Activated naive CD4-positive, alpha-beta T cell treated with anti-CD3 and anti-CD28 coated beads for 36 hours (primary cell): Measurements from ENCODE around the gene PLA2G4A. TPM values are rescaled to one million over a fixed set of nuclear protein-coding genes. Genes with fewer than 3 reads are reported as not detected.

Experiments used
- CTCF ChIA-PET: fragments of 350-600 bp; sonication (Branson Sonifier 250); formaldehyde crosslinking; loops from one replicate; lab custom pipeline; 2021; ENCODE audit warnings: antibody characterized with exemption; lab: Charles Lee
- DNase-seq: peaks from one replicate; pipeline ENCODE4 v3.0.0-alpha.2; 2020
- H3K27ac Mint-ChIP-seq: one replicate; pipeline ENCODE4 v1.8.0; 2021; ENCODE audit warnings: mild to moderate bottlenecking, mixed read lengths
- H3K27me3 Mint-ChIP-seq: one replicate; pipeline ENCODE4 v1.8.0; 2021; ENCODE audit warnings: low read depth, mixed read lengths
- H3K36me3 Mint-ChIP-seq: one replicate; pipeline ENCODE4 v1.8.0; 2021; ENCODE audit warnings: low read depth, mixed read lengths
- H3K4me1 Mint-ChIP-seq: one replicate; pipeline ENCODE4 v1.8.0; 2021; ENCODE audit warnings: low read depth, mixed read lengths
- H3K4me3 Mint-ChIP-seq: one replicate; pipeline ENCODE4 v1.8.0; 2021; ENCODE audit warnings: mild to moderate bottlenecking, moderate library complexity, mixed read lengths
- H3K9me3 Mint-ChIP-seq: one replicate; pipeline ENCODE4 v1.8.0; 2021; ENCODE audit warnings: mixed read lengths
- intact Hi-C: fragments of 100-400 bp; cut with micrococcal nuclease; formaldehyde crosslinking; loops from one replicate; pipeline ENCODE4 v1.15.1; 2023
- total RNA-seq, 2 experiments: library from RNA; stranded (reverse); gene quantifications; one replicate each; pipeline ENCODE4 v1.2.3, GENCODE V29; 2021

PLA2G4A gene
- total RNA-seq, 2 experiments from 2014 or later, result 0.12 to 0.26 TPM

DNA sequence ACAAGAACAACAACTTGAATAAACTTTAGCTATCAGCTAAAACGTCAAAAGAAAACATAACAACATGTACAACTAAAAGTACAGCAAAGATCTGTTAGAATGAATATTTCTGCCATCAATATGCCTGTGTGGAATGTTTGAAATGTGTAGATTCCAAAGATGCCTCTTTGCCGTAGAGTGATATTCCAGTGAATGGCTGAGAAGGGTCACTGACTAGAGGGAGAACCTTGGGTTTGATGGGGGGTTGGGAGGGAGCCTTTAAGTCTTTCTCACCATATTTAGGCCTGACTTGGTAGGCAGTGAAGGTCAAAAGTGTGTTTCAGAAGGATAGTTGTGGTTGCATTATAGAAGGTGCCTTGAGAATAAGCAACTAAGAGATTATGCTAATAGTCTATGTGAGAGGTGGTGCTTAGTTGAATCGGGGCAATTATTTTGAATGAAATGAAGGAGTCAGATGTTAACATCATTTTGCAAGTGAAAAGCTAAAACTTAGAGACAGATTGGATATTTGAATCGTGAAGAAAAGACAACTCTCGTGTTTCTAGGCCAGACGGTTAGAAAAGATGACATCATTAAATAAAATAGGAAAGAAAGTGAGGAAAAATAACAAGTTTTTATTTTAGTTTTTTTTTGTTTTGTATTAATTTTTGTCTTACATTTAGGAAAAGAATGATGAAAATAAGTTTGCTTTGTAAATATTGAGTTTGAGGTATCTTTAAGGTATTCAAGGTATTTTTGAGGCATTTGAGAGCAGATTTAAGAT, 53.8 kb downstream of the PLA2G4A start:
- CTCF ChIA-PET, result no interaction called here
- peaks cover 7% of the 10 kb centered on the region for H3K27me3 Mint-ChIP-seq
- intact Hi-C loops, result no loop called here
- H3K9me3 Mint-ChIP-seq, result peaks cover 2% of the 10 kb centered on the region
- no peak for DNase-seq
- H3K4me3 Mint-ChIP-seq, result no peak overlapping the region
- no peaks in the 10 kb centered on the region for H3K36me3 Mint-ChIP-seq
- H3K27ac Mint-ChIP-seq, result no peak overlapping the region
- no peaks in the 10 kb centered on the region for H3K4me1 Mint-ChIP-seq

DNA sequence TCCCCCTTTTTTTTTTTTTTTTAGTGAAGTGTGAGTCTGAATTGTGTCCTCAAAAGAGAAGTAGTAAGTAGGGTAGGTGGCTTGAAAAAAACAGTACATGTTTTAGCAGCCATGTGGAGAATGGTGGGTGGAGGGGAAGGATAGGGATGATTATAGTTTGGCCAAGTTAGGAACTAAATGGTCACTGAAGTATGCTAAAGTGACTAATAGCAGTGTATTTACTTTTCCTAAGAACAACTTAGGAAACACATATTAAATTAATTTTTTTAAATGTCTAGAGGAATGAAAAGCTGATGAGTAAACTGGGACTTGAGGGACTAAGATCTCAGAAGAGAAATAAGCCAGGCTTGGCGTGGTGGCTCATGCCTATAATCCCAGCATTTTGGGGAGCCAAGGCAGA, 55.5 kb downstream of the PLA2G4A start:
- CTCF ChIA-PET, result no interaction called here
- DNase-seq, result no peak
- H3K4me3 Mint-ChIP-seq, result no peak overlapping the region
- H3K27ac Mint-ChIP-seq, result no peak overlapping the region
- no peaks in the 10 kb centered on the region for H3K4me1 Mint-ChIP-seq
- intact Hi-C loops, result no loop called here
- peaks cover 7% of the 10 kb centered on the region for H3K27me3 Mint-ChIP-seq
- H3K9me3 Mint-ChIP-seq, result peaks cover 2% of the 10 kb centered on the region
- H3K36me3 Mint-ChIP-seq, result no peaks in the 10 kb centered on the region

DNA sequence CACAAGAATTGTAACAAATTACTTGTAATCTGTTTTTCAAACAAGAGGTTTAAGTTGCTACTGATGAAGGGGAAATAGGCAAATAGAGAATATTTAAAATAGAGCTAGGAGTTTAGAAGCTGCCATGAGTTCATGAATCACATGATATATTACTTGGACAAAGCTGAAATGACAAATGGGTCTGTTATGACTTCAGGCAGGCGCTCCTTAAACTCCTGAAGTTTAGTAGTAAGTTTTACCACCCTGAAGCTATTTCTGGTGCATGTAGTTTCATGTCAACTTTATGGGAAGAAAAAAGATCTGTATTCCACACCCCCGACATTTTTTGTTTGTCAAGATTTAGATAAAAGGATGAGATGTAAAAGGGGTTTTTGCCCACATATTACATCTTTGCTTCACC, 58.5 kb downstream of the PLA2G4A start:
- peaks cover 8% of the 10 kb centered on the region for H3K27me3 Mint-ChIP-seq
- intact Hi-C loops, result no loop called here
- no peak for DNase-seq
- no peaks in the 10 kb centered on the region for H3K36me3 Mint-ChIP-seq
- H3K4me1 Mint-ChIP-seq, result no peaks in the 10 kb centered on the region
- no peak overlapping the region for H3K4me3 Mint-ChIP-seq
- H3K27ac Mint-ChIP-seq, result no peak overlapping the region
- CTCF ChIA-PET, result no interaction called here
- peaks cover 2% of the 10 kb centered on the region for H3K9me3 Mint-ChIP-seq

DNA sequence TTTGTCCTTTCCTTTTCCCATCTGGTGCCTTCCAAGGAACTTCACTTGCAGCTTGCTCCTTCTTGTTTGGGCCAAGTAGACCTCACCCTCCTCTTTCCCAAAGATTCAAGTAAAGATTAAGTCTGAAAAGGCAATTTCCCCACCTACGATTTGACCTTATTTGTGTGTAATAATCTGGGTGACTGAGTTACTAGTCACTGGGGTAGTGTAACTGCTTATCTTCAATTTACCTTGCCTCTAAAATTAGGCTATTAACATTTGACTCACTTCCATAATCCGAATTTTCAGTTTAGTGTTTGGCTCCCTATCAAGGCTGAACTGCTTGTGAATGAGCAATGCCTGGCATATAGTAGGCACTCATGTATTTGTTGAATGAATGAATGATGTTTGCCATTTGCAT, 59.6 kb downstream of the PLA2G4A start:
- CTCF ChIA-PET, result no interaction called here
- H3K9me3 Mint-ChIP-seq, result peaks cover 2% of the 10 kb centered on the region
- no peaks in the 10 kb centered on the region for H3K4me1 Mint-ChIP-seq
- intact Hi-C loops, result no loop called here
- no peak for DNase-seq
- no peak overlapping the region for H3K4me3 Mint-ChIP-seq
- no peaks in the 10 kb centered on the region for H3K36me3 Mint-ChIP-seq
- H3K27ac Mint-ChIP-seq, result no peak overlapping the region
- H3K27me3 Mint-ChIP-seq, result peaks cover 7% of the 10 kb centered on the region

DNA sequence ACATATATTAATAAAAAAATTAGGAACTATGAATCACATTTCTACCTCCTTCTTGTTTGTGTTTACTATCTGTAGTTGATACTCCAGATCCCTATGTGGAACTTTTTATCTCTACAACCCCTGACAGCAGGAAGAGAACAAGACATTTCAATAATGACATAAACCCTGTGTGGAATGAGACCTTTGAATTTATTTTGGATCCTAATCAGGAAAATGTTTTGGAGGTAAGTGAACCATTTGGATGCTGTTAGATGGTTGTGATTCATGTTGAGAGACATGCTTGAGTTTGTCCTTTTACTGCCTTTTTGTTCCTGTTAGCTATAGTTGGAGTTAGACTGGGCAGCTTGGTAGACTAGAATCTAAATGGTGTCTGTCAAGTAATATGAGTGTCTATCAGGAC, 64.2 kb downstream of the PLA2G4A start:
- Mint-ChIP-seq H3K27me3 (peaks cover 6% of the 10 kb centered on the region), H3K4me3 (no peak overlapping the region), H3K36me3 (no peaks in the 10 kb centered on the region), H3K4me1 (no peaks in the 10 kb centered on the region), H3K27ac (no peak overlapping the region), H3K9me3 (no peaks in the 10 kb centered on the region)
- CTCF ChIA-PET, result no interaction called here
- intact Hi-C loops, result no loop called here
- no peak for DNase-seq

DNA sequence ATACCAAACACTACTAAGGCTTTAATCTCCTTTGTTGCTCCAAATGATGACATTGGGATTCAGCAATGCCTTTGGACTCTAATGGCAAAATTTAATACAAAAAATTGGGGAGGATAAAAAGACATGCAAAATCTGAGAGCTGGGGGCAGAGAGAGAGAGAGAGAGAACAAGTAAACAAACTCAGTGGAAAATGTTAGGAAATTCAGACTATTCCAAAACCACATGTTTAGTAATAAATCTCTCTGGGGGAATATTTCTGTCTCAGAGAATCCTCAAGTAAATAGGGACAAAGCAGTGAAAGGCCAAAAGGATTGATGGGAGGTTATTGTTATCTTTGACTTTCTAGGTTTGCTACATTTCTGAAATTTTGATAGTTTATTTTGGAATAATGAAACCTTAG, 65.7 kb downstream of the PLA2G4A start:
- H3K27ac Mint-ChIP-seq, result no peak overlapping the region
- no peaks in the 10 kb centered on the region for H3K9me3 Mint-ChIP-seq
- no peak for DNase-seq
- H3K27me3 Mint-ChIP-seq, result peaks cover 6% of the 10 kb centered on the region
- no peaks in the 10 kb centered on the region for H3K4me1 Mint-ChIP-seq
- intact Hi-C loops, result no loop called here
- H3K36me3 Mint-ChIP-seq, result no peaks in the 10 kb centered on the region
- no peak overlapping the region for H3K4me3 Mint-ChIP-seq
- CTCF ChIA-PET, result no interaction called here

DNA sequence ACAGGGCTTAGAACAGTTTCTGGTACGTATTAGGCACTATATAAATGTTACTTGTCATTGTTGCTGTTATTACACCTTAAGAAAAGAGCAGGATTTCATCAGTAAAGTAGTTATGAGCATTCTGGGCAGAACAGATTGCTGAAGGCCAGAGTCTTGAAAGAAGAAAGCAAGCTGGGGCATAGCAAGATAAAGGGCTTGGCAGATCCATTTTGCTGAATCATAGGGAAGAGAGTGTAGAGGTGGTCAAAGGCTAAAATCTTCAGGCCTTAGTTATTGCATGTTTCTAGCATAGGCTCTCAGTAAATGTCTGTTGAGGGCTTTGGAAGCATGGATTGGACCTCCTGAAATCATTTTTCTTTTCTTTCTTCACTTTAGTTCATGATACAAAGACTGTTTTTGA, 67.5 kb downstream of the PLA2G4A start:
- no peak overlapping the region for H3K27ac Mint-ChIP-seq
- no peaks in the 10 kb centered on the region for H3K9me3 Mint-ChIP-seq
- no peak overlapping the region for H3K4me3 Mint-ChIP-seq
- peaks cover 7% of the 10 kb centered on the region for H3K27me3 Mint-ChIP-seq
- CTCF ChIA-PET, result interaction anchor here (0.6 kb wide), 1 partner anchor 300 kb away, joined by 5 read pairs; no protein-coding TSS in a partner anchor
- H3K4me1 Mint-ChIP-seq, result no peaks in the 10 kb centered on the region
- no peaks in the 10 kb centered on the region for H3K36me3 Mint-ChIP-seq
- no peak for DNase-seq
- intact Hi-C loops, result no loop called here

DNA sequence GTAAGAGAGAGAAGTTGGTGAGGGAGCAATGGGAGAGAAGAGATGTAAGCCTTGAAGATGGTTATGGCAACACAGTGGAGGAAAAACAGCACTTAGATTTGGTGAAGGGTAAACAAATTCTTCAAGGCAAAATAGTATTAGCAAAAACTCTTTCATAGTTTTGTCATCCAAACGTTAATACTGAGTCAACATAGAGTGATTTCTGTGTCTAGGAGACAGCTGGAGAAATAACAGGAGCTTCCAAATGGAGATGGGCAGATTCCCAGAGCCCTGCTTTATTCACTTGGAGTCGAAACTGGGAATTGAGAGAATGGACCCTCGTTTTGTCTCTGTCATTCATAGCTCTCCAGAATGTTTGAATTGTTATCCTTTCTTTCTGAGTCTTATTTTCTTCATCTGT, 68.3 kb downstream of the PLA2G4A start:
- Mint-ChIP-seq H3K9me3 (no peaks in the 10 kb centered on the region), H3K27me3 (peaks cover 7% of the 10 kb centered on the region), H3K36me3 (no peaks in the 10 kb centered on the region), H3K27ac (no peak overlapping the region), H3K4me1 (no peaks in the 10 kb centered on the region), H3K4me3 (no peak overlapping the region)
- intact Hi-C loops, result no loop called here
- CTCF ChIA-PET, result no interaction called here
- no peak for DNase-seq

DNA sequence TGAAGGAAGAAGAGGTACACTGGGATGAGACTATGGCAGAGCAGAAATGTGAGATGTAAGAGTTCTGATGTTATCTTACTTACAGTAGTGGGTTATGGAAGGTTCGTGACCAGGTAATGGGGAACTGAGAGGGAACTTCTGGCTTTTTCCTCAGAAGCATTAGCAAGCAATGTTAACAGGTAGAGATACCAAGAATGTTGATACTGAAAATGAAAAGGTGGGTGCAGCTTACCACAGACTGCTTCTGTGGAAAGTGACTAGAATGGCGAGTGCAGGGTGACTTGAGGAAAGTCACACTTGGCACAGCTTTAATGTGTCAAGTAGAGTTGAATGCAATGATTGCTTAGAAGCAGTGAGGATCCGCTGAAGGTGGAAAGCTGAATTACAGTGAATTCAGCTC, 70.8 kb downstream of the PLA2G4A start:
- Mint-ChIP-seq H3K27me3 (peaks cover 5% of the 10 kb centered on the region), H3K4me3 (no peak overlapping the region), H3K36me3 (no peaks in the 10 kb centered on the region), H3K27ac (no peak overlapping the region), H3K4me1 (no peaks in the 10 kb centered on the region), H3K9me3 (no peaks in the 10 kb centered on the region)
- DNase-seq, result no peak
- intact Hi-C loops, result no loop called here
- CTCF ChIA-PET, result no interaction called here

DNA sequence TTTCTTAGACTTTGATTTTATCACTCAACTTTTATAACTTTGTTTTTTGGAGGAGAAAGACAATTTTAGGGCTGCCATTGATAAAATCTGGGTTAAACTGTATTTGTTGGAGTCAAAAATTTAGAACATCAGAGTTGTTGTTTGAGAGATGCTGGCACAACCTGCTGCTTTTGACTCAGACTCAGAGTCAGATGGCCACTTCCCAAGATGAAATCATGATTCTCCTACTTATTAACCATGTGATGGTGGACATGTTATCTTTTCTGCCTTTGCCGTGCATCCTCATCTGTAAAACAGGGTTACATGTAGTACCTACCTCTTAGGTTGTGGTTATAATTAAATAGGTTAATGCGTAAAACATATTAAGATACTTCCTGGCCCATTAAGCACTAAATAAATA, 71.2 kb downstream of the PLA2G4A start:
- H3K36me3 Mint-ChIP-seq, result no peaks in the 10 kb centered on the region
- no peak for DNase-seq
- no peaks in the 10 kb centered on the region for H3K4me1 Mint-ChIP-seq
- intact Hi-C loops, result no loop called here
- H3K4me3 Mint-ChIP-seq, result no peak overlapping the region
- CTCF ChIA-PET, result no interaction called here
- peaks cover 5% of the 10 kb centered on the region for H3K27me3 Mint-ChIP-seq
- H3K9me3 Mint-ChIP-seq, result no peaks in the 10 kb centered on the region
- H3K27ac Mint-ChIP-seq, result no peak overlapping the region

DNA sequence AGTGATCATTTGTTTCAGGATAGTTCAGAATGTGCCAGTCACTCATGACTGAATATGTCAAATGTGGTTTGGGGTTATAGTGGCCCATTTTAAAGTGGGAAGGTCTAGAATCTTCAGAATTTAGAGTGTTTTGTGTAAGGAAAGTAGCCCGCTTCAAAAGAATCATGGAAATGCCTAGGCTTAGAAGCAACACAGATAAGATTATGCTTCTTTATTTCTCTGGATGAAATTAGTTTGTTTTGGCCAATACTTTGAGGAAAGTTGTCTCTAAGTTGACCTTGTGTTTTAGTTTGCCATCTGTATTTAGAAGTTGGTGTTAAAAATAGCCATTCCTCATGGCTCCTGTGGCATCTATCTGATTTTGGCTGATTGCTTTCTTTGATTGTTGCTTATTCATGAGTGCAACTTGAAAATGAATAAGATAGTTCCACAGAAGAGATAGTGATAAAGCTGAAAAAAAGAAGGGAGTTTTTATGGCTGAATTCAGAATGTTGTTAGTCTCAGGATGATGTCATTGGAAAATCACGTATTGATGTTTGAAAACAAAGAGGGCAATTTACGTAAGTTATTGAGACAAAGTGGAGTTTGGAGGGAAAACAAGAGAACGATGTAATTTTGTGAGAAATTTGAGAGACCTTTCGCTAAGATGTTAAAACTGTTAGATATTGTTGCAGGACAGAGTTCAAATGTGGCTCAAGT, 71.9 kb downstream of the PLA2G4A start:
- peaks cover 3% of the 10 kb centered on the region for H3K27me3 Mint-ChIP-seq

DNA sequence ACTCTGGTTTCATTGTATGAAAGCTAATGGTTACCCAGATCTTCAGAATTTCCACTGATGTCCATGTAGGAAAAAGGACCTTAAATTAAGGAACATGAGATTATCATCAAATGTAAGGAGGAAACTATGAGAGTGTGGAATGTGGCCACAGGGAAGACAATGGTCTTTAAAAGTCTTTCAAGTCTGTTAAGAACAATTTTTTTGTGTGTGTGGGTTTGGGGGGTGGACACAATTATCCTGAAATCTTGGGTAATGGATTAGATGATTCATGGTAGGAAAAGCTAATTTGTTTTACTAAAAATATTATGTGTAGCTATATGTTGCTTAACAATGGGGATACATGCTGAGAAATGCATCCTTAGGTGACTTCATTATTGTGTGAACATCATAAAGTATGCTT, 72.9 kb downstream of the PLA2G4A start:
- intact Hi-C loops, result no loop called here
- CTCF ChIA-PET, result no interaction called here
- DNase-seq, result no peak
- H3K4me3 Mint-ChIP-seq, result no peak overlapping the region
- no peaks in the 10 kb centered on the region for H3K4me1 Mint-ChIP-seq
- no peaks in the 10 kb centered on the region for H3K36me3 Mint-ChIP-seq
- peaks cover 3% of the 10 kb centered on the region for H3K27me3 Mint-ChIP-seq
- no peak overlapping the region for H3K27ac Mint-ChIP-seq
- no peaks in the 10 kb centered on the region for H3K9me3 Mint-ChIP-seq

More for the DNA sequence above, 71.9 kb downstream of the PLA2G4A start:
- Mint-ChIP-seq H3K4me3 (no peak overlapping the region), H3K4me1 (no peaks in the 10 kb centered on the region), H3K36me3 (no peaks in the 10 kb centered on the region), H3K9me3 (no peaks in the 10 kb centered on the region), H3K27ac (no peak overlapping the region)
- no peak for DNase-seq
- intact Hi-C loops, result no loop called here
- CTCF ChIA-PET, result no interaction called here
